HL-60 (cell line): ENCODE results near the gene CCNT2.
"Not testable (repeated sequence)": the region's sequence is repeated elsewhere in the genome, so short reads cannot be mapped to it uniquely, and the experiment has no call there.

ENCODE experiments used
- DNase-seq, 2 experiments: peaks; one replicate each; pipeline ENCODE4 v3.0.0-alpha.2; 2010 to 2020; ENCODE audit warnings: low read depth in 1 of 2, low spot score in 1 of 2
- H3K27ac ChIP-seq: fragments of 250-450 bp; sonication (Bioruptor Pico); replicated peaks from 2 replicates; pipeline ENCODE4 v1.5.1; 2020; ENCODE audit warnings: mild to moderate bottlenecking, moderate library complexity
- H3K27me3 ChIP-seq: fragments of 250-450 bp; sonication (Bioruptor Pico); 2 replicates; pipeline ENCODE4 v1.5.1; 2021; ENCODE audit warnings: mild to moderate bottlenecking, moderate library complexity; ENCODE audit not compliant: insufficient read depth, poor library complexity, severe bottlenecking
- H3K4me3 ChIP-seq: replicated peaks from 2 replicates; pipeline ENCODE4 v1.5.1; 2011; ENCODE audit warnings: mild to moderate bottlenecking, control low read depth, low read length; ENCODE audit not compliant: insufficient read depth
- CTCF ChIP-seq: IDR thresholded peaks from one replicate; pipeline ENCODE4 v1.5.1; 2011; ENCODE audit warnings: low read length, control low read depth, inconsistent platforms; ENCODE audit not compliant: insufficient read depth
- GABPA ChIP-seq: IDR thresholded peaks from 2 replicates; pipeline ENCODE4 v1.6.1; 2012; ENCODE audit warnings: low read depth
- POLR2AphosphoS5 ChIP-seq: IDR thresholded peaks from 2 replicates; pipeline ENCODE4 v1.6.1; 2012; ENCODE audit warnings: low read depth
- REST ChIP-seq: IDR thresholded peaks from 2 replicates; pipeline ENCODE4 v1.6.1; 2012; ENCODE audit warnings: low read depth; ENCODE audit not compliant: insufficient replicate concordance
- SPI1 ChIP-seq: IDR thresholded peaks from 2 replicates; pipeline ENCODE4 v1.6.1; 2012; ENCODE audit warnings: low read depth, mild to moderate bottlenecking, borderline replicate concordance

The CCNT2 gene

DNA sequence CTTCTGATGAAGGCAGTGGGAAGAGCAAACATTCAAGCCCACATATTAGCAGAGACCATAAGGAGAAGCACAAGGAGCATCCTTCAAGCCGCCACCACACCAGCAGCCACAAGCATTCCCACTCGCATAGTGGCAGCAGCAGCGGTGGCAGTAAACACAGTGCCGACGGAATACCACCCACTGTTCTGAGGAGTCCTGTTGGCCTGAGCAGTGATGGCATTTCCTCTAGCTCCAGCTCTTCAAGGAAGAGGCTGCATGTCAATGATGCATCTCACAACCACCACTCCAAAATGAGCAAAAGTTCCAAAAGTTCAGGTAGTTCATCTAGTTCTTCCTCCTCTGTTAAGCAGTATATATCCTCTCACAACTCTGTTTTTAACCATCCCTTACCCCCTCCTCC is 35.4 kb downstream of the CCNT2 start:
- H3K27ac ChIP-seq: no peak overlapping the region
- no peaks in the 10 kb centered on the region for H3K27me3 ChIP-seq
- no peak overlapping the region for H3K4me3 ChIP-seq
- DNase-seq: no peak
- TF ChIP-seq CTCF (no peak), REST (no peak), SPI1 (no peak), POLR2AphosphoS5 (no peak), GABPA (no peak)

DNA sequence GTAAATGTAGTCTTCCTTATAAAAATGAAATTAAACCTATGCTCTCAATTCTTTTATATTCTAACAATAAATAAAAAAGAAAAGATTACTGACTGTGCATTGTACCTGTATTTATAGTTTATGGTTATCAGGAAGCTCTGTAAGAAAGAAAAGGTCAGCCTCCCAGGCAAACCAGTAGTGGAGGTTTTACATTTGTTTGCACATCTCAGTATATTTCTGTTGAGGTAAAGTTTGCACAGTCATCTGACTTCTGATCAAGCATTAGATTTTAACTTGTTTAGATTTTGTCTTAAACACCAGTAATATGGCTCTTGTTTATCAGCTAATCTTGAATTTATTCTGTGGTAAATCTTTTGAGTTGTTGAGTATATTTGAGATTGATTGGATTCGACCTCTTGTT is 37.1 kb downstream of the CCNT2 start:
- no peak for DNase-seq
- H3K27me3 ChIP-seq: no peaks in the 10 kb centered on the region
- no peak overlapping the region for H3K4me3 ChIP-seq
- H3K27ac ChIP-seq: no peak overlapping the region
- TF ChIP-seq CTCF: no peak
- TF ChIP-seq POLR2AphosphoS5: no peak
- TF ChIP-seq GABPA: no peak
- TF ChIP-seq REST: no peak
- TF ChIP-seq SPI1: no peak

DNA sequence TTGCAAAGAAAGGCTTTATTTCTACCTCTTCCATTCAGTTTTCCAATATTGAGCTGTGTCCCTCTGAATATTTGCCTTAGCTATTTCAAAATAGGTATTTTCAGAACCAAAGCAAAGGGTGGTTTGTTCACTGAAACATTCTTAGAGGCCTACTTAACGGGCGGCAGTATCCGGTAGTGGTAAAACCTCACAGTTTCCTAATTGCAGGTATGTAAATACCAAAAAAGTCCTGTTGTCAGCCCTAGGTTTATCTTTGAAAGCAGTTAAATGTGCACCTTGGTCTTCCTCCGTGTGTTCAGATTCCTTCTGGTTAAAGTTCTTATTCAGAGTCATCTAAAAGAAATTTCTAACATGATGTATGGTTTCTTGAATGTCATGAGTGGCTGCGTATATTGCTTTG is 38.9 kb downstream of the CCNT2 start:
- Histone ChIP-seq H3K4me3 (no peak overlapping the region), H3K27ac (no peak overlapping the region), H3K27me3 (no peaks in the 10 kb centered on the region)
- DNase-seq: no peak
- TF ChIP-seq GABPA (no peak), REST (no peak), POLR2AphosphoS5 (no peak), SPI1 (no peak), CTCF (no peak)

DNA sequence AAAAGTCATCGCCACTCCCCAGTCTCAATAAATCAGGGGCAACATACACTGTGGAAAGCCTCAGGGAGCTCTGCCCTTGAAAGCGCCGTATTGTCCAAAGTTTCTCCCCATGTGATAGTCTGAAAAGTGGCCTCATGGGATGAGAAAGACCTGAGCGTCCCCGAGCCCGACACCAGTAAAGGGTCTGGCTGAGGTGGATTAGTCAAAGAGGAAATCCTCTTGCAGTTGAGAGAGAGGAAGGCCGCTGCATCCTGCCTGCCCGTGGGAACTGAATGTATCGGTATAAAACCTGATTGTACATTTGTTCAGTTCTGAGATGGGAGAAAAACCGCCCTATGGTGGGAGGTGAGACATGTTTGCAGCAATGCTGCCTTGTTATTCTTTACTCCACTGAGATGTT is 48.5 kb downstream of the CCNT2 start:
- H3K27me3 ChIP-seq, H3K27ac ChIP-seq, DNase-seq, H3K4me3 ChIP-seq: not testable (repeated sequence)
